ENCODE data around the gene RASGRF1.

Gene RASGRF1

DNA sequence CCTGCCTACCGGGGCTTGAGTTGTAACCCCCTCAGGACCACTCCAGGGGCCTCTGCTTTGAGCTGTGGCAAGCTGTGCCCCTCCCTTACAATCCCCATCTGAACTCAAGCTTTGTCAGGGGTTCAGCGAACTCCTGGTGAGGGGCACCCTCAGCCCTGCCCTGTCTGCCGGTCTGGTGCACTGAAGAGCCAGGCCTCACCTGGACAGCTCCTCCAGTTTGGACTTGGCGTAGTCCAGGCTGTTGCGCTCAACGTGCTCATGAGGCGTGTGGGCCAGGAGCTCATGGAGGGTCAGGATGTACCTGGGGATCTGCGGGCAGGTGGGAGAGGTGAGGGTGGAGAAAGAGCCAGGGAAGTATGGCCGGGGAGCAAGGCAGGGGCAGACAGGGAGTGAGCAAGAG, 59.4 kb downstream of the RASGRF1 start:
- DNase-seq (ENCODE audit: low read depth), result no peak
- H3K4me3 ChIP-seq (ENCODE audit: low read depth, low read length), result no peak overlapping the region
- TF ChIP-seq, protein P1, sequence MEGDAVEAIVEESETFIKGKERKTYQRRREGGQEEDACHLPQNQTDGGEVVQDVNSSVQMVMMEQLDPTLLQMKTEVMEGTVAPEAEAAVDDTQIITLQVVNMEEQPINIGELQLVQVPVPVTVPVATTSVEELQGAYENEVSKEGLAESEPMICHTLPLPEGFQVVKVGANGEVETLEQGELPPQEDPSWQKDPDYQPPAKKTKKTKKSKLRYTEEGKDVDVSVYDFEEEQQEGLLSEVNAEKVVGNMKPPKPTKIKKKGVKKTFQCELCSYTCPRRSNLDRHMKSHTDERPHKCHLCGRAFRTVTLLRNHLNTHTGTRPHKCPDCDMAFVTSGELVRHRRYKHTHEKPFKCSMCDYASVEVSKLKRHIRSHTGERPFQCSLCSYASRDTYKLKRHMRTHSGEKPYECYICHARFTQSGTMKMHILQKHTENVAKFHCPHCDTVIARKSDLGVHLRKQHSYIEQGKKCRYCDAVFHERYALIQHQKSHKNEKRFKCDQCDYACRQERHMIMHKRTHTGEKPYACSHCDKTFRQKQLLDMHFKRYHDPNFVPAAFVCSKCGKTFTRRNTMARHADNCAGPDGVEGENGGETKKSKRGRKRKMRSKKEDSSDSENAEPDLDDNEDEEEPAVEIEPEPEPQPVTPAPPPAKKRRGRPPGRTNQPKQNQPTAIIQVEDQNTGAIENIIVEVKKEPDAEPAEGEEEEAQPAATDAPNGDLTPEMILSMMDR (IDR thresholded peaks at IDR 0.05; ENCODE audit: low read depth, low read length), result no peak
- TF ChIP-seq POLR2A (IDR thresholded peaks at IDR 0.05; ENCODE audit: extremely low read depth, insufficient read length) (no peak), MYC (IDR thresholded peaks at IDR 0.05; ENCODE audit: low read depth, low read length) (no peak), MAX (IDR thresholded peaks at IDR 0.05; ENCODE audit: low read depth, low read length) (no peak)

- TF ChIP-seq MYC (IDR thresholded peaks at IDR 0.05; ENCODE audit: low read depth, low read length) (no peak), POLR2A (IDR thresholded peaks at IDR 0.05; ENCODE audit: extremely low read depth, insufficient read length) (no peak), MAX (IDR thresholded peaks at IDR 0.05; ENCODE audit: low read depth, low read length) (no peak)
- TF ChIP-seq, protein P1 (IDR thresholded peaks at IDR 0.05; ENCODE audit: low read depth, low read length), result no peak
- H3K4me3 ChIP-seq (ENCODE audit: low read depth, low read length), result no peak overlapping the region
- no peak for DNase-seq (ENCODE audit: low read depth)
These were observed 60.1 kb downstream of the RASGRF1 start for GRCh38 chr15:79030470-79030869.

- no peak overlapping the region for H3K4me3 ChIP-seq (ENCODE audit: low read depth, low read length)
- peak; percentile 66 for DNase-seq (ENCODE audit: low read depth)
- no peak for TF ChIP-seq MAX (IDR thresholded peaks at IDR 0.05; ENCODE audit: low read depth, low read length)
- TF ChIP-seq, protein P1 (IDR thresholded peaks at IDR 0.05; ENCODE audit: low read depth, low read length), result peak; percentile 96
These were observed 62.1 kb downstream of the RASGRF1 start for GRCh38 chr15:79028411-79028964.

GRCh38 chr15:79027532-79028410, 62.8 kb downstream of the RASGRF1 start:
- H3K4me3 ChIP-seq (ENCODE audit: low read depth, low read length), result no peak overlapping the region
- DNase-seq (ENCODE audit: low read depth), result no peak
- no peak for TF ChIP-seq POLR2A (IDR thresholded peaks at IDR 0.05; ENCODE audit: extremely low read depth, insufficient read length)
- no peak for TF ChIP-seq MAX (IDR thresholded peaks at IDR 0.05; ENCODE audit: low read depth, low read length)
- TF ChIP-seq, protein P1 (IDR thresholded peaks at IDR 0.05; ENCODE audit: low read depth, low read length), result no peak
- TF ChIP-seq MYC (IDR thresholded peaks at IDR 0.05; ENCODE audit: low read depth, low read length), result no peak

DNA sequence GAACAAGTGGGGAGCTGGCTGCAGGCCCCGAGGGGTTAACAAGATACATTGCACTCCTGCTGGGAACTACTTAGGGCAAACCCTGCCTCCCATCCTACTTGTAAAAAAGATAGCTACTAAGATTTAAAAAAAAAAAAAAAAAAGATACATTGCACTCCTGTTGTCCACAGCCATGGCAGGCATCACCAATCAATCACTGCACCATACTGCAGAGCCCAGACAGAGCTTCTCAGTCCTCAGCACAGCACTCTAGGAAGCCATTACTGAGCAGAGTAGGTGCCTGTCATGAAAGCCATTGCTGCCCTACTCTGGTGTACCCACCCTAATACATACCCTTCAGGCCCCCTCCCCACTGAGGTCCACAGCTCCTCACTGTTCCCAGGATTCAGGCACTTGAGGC, 64.8 kb downstream of the RASGRF1 start:
- DNase-seq (ENCODE audit: low read depth), result no peak
- no peak for TF ChIP-seq MYC (IDR thresholded peaks at IDR 0.05; ENCODE audit: low read depth, low read length)
- no peak for TF ChIP-seq MAX (IDR thresholded peaks at IDR 0.05; ENCODE audit: low read depth, low read length)
- TF ChIP-seq POLR2A (IDR thresholded peaks at IDR 0.05; ENCODE audit: extremely low read depth, insufficient read length), result no peak
- TF ChIP-seq, protein P1 (IDR thresholded peaks at IDR 0.05; ENCODE audit: low read depth, low read length), result no peak

More for the DNA sequence above, 64.8 kb downstream of the RASGRF1 start:
- H3K4me3 ChIP-seq (ENCODE audit: low read depth, low read length), result no peak overlapping the region

Measured in NB4 (cell line).